NT2/D1 (cell line): ENCODE data around the gene FAM240A.

Experiments used
- SUZ12 ChIP-seq: IDR thresholded peaks from 2 replicates; pipeline ENCODE4 v1.6.1; 2011; ENCODE audit not compliant: insufficient read length, insufficient read depth; ENCODE audit errors: extremely low read depth
- YY1 ChIP-seq: IDR thresholded peaks from 2 replicates; pipeline ENCODE4 v1.6.1; 2011; ENCODE audit not compliant: insufficient read length, insufficient read depth
- ZNF274 ChIP-seq: IDR thresholded peaks from 2 replicates; pipeline ENCODE4 v1.6.1; 2011; ENCODE audit warnings: mild to moderate bottlenecking, low read depth, low read length

DNA sequence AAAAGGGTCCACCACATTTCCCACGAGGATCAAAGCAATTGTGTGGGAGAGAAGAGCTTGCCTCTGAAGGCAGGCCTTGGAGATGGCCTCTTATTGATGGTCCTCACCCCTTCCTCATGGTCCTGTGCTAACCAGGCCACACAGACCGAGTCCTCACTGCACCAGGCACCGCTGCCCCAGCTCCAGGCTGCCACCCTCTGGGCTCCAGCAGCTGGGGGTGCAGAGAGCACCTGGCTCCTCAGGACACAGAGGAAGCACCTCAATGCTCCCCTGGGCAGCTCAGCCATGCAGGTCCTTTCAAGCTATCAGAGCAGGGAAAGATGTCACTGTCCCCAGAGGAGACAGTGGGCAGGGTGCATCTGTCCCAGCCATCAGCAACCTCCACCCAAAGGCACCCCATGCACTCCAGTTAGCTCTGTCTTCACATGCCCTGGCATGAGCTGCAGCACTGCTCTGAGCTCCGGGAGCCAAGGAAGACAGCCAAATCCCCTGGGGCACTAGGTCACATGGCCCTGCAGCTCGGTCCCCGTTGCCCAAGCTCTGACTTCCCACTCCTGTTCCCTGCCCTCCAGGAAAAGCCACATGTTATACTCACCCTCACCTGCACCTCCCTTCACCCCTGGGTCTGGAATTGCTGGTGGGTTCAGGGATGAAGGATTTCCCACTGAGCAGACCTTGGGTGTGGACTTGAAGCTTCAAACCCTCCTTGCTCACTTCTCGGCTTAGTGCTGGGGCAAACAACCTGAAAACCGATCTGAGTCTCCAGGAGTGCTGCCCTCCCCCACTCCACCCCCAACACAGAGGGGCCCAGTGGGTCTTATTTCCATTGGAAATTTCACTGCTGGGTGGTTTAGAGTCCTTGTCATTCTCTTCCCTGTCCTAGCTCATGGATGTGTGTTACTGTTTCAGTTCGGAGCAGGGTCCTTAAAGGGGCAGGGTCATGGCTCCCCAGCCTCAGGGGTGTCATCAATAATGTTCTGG is 48.5 kb downstream of the FAM240A start:
- no peak for TF ChIP-seq YY1
- no peak for TF ChIP-seq SUZ12
- TF ChIP-seq ZNF274, result no peak
